HUES48 (cell line): ENCODE measurements around the gene SRPK2.

ENCODE experiments used
- H3K27ac ChIP-seq: one replicate; pipeline ENCODE4 v1.7.0; 2013; ENCODE audit warnings: low read depth, low read length, inconsistent platforms
- H3K27me3 ChIP-seq: 2 replicates; pipeline ENCODE4 v1.6.1; 2013; ENCODE audit warnings: mild to moderate bottlenecking, low read length; ENCODE audit not compliant: control insufficient read depth, insufficient read depth
- H3K36me3 ChIP-seq: 2 replicates; pipeline ENCODE4 v1.6.1; 2013; ENCODE audit warnings: low read length; ENCODE audit not compliant: control insufficient read depth, insufficient read depth
- H3K4me1 ChIP-seq: 2 replicates; pipeline ENCODE4 v1.6.1; 2013; ENCODE audit warnings: mild to moderate bottlenecking, low read length; ENCODE audit not compliant: control insufficient read depth, insufficient read depth
- H3K4me3 ChIP-seq: 2 replicates; pipeline ENCODE4 v1.5.1; 2013; ENCODE audit warnings: mild to moderate bottlenecking, low read depth, low read length
- H3K9ac ChIP-seq: 2 replicates; pipeline ENCODE4 v1.6.1; 2013; ENCODE audit warnings: mild to moderate bottlenecking, low read depth, low read length, moderate library complexity
- H3K9me3 ChIP-seq: 2 replicates; pipeline ENCODE4 v1.6.1; 2013; ENCODE audit warnings: low read length; ENCODE audit not compliant: control insufficient read depth, insufficient read depth

SRPK2 gene

DNA sequence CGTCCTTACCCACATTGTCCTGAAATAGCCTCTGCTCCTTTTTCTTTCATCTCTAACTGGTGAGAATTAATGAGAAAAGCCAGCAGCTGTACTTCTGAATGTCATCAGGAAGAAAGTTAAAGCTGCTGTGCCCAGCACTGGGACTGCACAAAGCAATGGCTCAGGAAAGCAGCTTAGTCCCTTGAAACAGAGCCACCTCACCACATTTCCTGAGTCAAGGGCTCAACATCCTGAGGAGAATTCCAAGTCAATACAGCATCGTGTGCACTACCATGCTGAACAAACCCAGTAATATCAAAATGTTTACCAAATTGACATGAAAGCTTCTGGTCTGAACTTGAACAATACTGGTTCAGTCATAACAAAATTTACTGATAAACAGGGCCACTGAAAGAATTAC lies 234.6 kb downstream of the SRPK2 start:
- Histone ChIP-seq H3K27me3 (no peaks in the 10 kb centered on the region), H3K9ac (no peak overlapping the region), H3K36me3 (peaks cover 6% of the 10 kb centered on the region), H3K4me3 (no peak overlapping the region), H3K27ac (no peak overlapping the region), H3K9me3 (no peaks in the 10 kb centered on the region), H3K4me1 (no peaks in the 10 kb centered on the region)

DNA sequence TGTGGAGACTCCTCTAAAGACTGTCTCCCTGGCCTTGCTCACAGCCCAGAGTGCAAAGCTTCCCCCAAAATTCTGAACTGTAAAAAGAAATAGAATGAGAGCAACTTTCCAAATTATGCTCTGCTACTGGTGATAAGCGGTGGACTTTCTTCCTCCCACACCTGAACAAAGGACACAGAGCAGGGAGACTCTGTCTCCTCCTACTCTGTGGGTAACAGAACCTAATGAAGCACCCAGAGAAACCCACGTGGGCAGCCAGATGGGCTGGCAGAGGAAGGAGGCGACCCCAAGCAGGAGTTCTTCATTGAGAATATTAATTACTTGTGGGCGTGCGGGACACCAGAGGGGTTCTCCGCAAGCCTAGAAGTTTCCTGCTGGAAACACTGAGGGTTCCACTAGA lies 235.2 kb downstream of the SRPK2 start:
- H3K27ac ChIP-seq: no peak overlapping the region
- H3K9ac ChIP-seq: no peak overlapping the region
- no peak overlapping the region for H3K4me3 ChIP-seq
- peaks cover 6% of the 10 kb centered on the region for H3K36me3 ChIP-seq
- H3K9me3 ChIP-seq: no peaks in the 10 kb centered on the region
- H3K27me3 ChIP-seq: no peaks in the 10 kb centered on the region
- no peaks in the 10 kb centered on the region for H3K4me1 ChIP-seq

DNA sequence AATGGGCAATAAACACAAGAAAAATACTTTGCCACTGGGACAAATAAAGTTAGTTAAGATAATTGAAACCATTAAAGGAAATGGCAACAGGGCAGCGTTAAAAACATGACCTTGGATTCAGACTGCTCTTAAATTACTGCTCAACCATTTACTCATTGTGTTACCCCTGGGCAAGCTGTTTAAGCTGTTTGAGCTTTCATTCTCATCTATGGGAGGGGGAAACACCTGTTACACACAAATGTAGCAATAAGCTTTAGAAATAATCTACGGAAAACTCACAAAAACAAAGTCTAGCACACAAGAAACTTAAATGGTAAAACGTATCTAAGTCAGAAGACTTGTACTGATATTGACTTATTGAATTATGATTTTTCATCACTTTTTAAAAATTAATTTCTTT lies 237.6 kb downstream of the SRPK2 start:
- Histone ChIP-seq H3K9me3 (no peaks in the 10 kb centered on the region), H3K4me3 (no peak overlapping the region), H3K4me1 (no peaks in the 10 kb centered on the region), H3K9ac (no peak overlapping the region), H3K27ac (no peak overlapping the region), H3K27me3 (no peaks in the 10 kb centered on the region), H3K36me3 (peaks cover 10% of the 10 kb centered on the region; the same call in 1 of the 2 replicates)

DNA sequence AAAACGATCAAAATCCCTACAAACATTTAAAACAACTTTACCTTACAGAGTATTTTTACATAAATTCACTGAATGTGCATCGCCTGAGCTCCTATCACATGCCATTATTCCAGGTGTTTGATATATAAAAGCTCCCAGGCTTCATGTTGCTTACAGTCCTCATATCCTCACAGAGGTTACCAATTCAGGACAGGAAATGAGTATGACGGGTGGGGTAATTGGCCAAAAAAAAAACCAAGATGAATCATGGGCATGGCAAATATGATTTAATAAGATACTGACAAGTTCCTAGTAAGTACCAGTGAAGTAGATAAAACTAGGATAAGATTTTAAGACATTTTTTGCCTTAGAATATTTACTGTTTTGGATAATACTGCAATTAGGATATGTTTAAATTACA lies 238.9 kb downstream of the SRPK2 start:
- Histone ChIP-seq H3K9me3 (no peaks in the 10 kb centered on the region), H3K9ac (no peak overlapping the region), H3K27ac (no peak overlapping the region), H3K27me3 (no peaks in the 10 kb centered on the region), H3K4me1 (no peaks in the 10 kb centered on the region), H3K4me3 (no peak overlapping the region), H3K36me3 (0 out of 2 replicates have a peak, but pooled peaks cover 8% of the 10 kb centered on the region)

DNA sequence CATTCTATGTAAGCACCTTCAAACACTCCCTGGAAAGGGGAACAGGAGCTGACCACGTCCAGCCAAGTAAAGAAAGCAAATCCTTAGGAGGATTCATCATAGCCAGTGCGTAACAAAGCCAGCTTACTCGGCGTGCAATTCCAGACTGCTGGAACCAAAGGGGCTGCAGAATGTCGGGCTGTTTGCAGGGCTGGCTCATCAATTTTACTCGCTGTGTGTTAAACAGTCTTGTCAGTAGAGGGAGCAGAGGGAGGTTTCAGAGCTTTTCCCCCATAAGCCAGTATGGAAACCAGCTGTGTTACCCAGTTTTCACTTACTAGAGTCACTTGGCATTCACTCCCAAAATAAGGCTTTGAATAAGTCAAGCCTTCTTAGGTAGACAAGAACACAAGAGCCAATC lies 247.7 kb downstream of the SRPK2 start:
- Histone ChIP-seq H3K9ac (no peak overlapping the region), H3K9me3 (no peaks in the 10 kb centered on the region), H3K36me3 (peaks cover 34% of the 10 kb centered on the region), H3K4me3 (no peak overlapping the region), H3K27ac (no peak overlapping the region), H3K4me1 (0 out of 2 replicates have a peak, but pooled peaks cover 4% of the 10 kb centered on the region), H3K27me3 (no peaks in the 10 kb centered on the region)

DNA sequence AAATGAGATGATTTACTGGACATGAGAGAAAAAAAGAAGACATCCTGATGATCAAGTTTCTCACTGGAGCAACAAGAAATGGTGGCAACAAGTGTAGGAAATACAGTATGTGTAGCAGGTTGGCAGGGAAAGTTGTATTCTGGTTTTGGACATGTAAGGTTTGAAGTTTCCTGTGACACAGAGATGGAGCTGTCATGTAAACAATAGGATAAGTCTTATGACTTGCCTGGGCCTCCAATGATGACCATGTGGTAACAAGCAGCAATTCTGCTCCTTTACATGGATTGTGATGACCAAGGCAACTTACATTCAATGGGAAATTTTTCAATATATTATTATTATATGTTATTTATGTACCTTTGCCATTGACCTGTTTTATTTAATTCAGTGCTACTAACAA lies 249.3 kb downstream of the SRPK2 start:
- no peak overlapping the region for H3K9ac ChIP-seq
- no peaks in the 10 kb centered on the region for H3K9me3 ChIP-seq
- peaks cover 34% of the 10 kb centered on the region for H3K36me3 ChIP-seq
- no peak overlapping the region for H3K27ac ChIP-seq
- no peaks in the 10 kb centered on the region for H3K27me3 ChIP-seq
- 0 out of 2 replicates have a peak, but pooled peaks cover 4% of the 10 kb centered on the region for H3K4me1 ChIP-seq
- no peak overlapping the region for H3K4me3 ChIP-seq

DNA sequence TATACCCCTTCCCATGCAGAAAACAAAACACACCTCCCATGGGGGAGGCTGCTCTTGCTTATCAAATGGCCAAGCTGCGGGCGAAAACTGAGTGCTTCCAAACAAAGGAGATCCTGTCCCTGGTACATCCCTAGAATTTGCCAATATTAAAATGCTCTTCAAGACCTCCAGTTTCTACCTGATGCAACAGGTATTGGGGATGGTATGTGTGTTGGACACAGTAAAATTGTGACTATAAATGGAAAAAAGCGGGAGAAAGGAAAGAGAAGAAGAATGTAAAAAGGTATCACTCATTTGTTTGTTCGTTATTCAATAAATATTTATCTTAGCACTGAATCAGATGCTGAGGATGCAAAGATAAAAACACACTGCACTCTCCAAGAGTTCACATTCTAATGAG lies 250.8 kb downstream of the SRPK2 start:
- peaks cover 36% of the 10 kb centered on the region for H3K36me3 ChIP-seq
- H3K9ac ChIP-seq: no peak overlapping the region
- H3K4me3 ChIP-seq: no peak overlapping the region
- 0 out of 2 replicates have a peak, but pooled peaks cover 4% of the 10 kb centered on the region for H3K4me1 ChIP-seq
- no peak overlapping the region for H3K27ac ChIP-seq
- no peaks in the 10 kb centered on the region for H3K9me3 ChIP-seq
- no peaks in the 10 kb centered on the region for H3K27me3 ChIP-seq

DNA sequence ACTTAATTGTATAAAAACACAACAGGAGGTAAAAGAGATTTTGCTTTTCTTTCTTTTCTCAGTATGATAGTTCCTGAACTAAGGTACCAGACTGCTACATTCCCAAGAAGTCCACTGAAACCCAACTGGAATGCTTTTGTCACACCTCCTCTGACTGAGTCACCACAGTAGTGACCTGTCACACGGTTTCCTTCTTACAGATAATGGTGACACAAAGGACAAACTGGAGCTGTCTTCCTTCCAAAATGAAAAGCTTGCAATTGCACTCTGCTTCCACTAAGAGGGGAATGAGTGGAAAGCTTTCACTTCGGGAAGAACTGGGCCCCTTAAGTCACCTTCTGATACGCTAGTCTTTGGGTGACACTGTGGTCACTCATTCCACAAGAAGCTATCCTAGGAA lies 252.5 kb downstream of the SRPK2 start:
- Histone ChIP-seq H3K9ac (no peak overlapping the region), H3K27me3 (no peaks in the 10 kb centered on the region), H3K4me3 (no peak overlapping the region), H3K36me3 (peaks cover 32% of the 10 kb centered on the region), H3K9me3 (no peaks in the 10 kb centered on the region), H3K27ac (no peak overlapping the region), H3K4me1 (0 out of 2 replicates have a peak, but pooled peaks cover 3% of the 10 kb centered on the region)

DNA sequence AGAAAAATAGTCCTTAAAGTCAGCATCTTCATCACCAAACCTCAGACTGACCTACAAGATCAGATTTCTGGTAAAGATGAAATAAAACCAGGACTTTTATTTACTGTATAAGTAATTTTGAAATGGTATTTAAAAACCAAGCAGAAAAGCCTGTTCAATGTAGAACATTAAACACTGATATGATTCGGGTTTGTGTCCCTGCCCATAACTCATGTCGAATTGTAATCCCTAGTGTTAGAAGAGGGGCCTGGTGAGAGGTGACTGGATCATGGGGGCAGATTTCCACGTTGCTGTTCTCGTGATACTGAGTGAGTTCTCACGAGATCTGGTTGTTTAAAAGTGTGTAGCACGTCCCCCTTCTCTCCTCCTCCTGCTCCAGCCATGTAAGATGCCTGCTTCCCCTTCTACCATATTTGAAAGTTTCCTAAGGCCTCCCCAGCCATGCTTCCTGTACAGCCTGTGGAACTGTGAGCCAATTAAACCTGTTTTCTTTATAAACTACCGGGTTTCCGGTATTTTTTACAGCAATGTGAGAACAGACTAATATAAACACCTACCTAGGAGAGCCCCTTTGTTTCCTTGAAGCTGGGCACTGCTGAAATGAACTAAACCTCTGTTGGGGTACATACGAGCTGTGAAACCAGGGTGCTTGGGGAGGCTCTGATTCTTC lies 254.6 kb downstream of the SRPK2 start:
- Histone ChIP-seq H3K4me3 (no peak overlapping the region), H3K4me1 (peaks cover 5% of the 10 kb centered on the region; the same call in 1 of the 2 replicates), H3K27me3 (no peaks in the 10 kb centered on the region), H3K9ac (no peak overlapping the region), H3K27ac (no peak overlapping the region), H3K36me3 (peaks cover 21% of the 10 kb centered on the region; the same call in 1 of the 2 replicates), H3K9me3 (no peaks in the 10 kb centered on the region)

DNA sequence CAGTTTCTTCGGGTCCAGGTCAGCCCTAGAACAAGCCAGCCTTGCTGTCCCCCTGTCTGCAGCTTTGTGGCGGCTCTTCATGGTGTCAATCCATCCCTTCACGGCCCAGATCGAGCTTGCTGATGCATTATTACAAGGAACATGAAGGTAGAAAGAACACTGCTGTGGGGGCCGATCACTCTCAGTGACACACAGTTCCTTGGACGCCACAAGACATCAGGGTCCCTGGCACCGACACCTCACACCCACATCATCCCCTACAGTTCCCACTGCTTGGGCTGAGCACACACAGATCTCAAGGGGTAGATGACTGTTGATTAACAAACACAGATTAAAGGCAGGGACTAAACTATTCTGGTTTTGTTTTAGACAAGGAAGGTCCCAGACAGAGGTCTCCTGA lies 255.4 kb downstream of the SRPK2 start:
- peaks cover 5% of the 10 kb centered on the region; the same call in 1 of the 2 replicates for H3K4me1 ChIP-seq
- no peak overlapping the region for H3K4me3 ChIP-seq
- no peaks in the 10 kb centered on the region for H3K27me3 ChIP-seq
- H3K27ac ChIP-seq: no peak overlapping the region
- no peaks in the 10 kb centered on the region for H3K9me3 ChIP-seq
- H3K9ac ChIP-seq: no peak overlapping the region
- peaks cover 15% of the 10 kb centered on the region; the same call in 1 of the 2 replicates for H3K36me3 ChIP-seq

DNA sequence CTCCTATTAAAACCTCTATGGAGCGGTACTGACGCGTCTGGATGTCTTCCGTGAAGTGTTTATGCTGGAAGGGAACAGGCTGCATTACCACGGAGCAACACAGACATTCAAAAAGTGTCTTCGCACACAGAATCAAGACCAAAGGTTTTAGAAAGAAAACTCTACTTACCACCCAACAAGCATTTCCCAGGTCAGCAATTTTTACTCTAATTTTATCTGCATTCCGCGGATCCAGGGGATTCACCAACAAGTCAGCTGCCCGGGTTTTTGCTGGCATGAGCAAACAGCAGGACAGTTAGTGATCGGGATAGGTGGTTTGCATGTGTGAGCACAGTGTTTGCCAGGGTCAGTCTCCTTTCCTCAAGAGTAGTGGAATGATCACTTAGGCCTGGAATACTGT lies 255.9 kb downstream of the SRPK2 start:
- H3K36me3 ChIP-seq: 0 out of 2 replicates have a peak, but pooled peaks cover 11% of the 10 kb centered on the region
- no peak overlapping the region for H3K27ac ChIP-seq
- H3K4me3 ChIP-seq: no peak overlapping the region
- no peaks in the 10 kb centered on the region for H3K27me3 ChIP-seq
- peaks cover 5% of the 10 kb centered on the region; the same call in 1 of the 2 replicates for H3K4me1 ChIP-seq
- H3K9me3 ChIP-seq: no peaks in the 10 kb centered on the region
- no peak overlapping the region for H3K9ac ChIP-seq
